Endothelial cell of umbilical vein (primary cell): ENCODE data around the gene OR4K17. TPM values are rescaled to one million over a fixed set of nuclear protein-coding genes. Genes with fewer than 3 reads are reported as not detected.

Source experiments
- BruUV-seq: library from RNA; stranded (reverse); fragments of 400-500 nt; replicated peaks from 2 replicates; lab custom pipeline; 2021; lab: Mats Ljungman, UMichigan
- CTCF ChIA-PET: fragments of 300-600, 350-600 bp; sonication (Branson Sonifier 250); formaldehyde crosslinking; loops from one replicate; lab custom pipeline; 2021; ENCODE audit warnings: antibody characterized with exemption, inconsistent platforms; lab: Charles Lee
- POLR2A ChIA-PET: fragments of 300-600, 350-600 bp; sonication (Branson Sonifier 250); formaldehyde crosslinking; loops from one replicate; lab custom pipeline; 2021; ENCODE audit warnings: antibody characterized with exemption, inconsistent platforms; lab: Charles Lee
- DNase-seq: peaks from one replicate; pipeline ENCODE4 v3.0.0-alpha.2; 2011; ENCODE audit warnings: low read depth, low spot score
- FAIRE-seq: peaks from 2 replicates; lab custom pipeline; 2011; peaks lifted over from hg19 to GRCh38; lab: Jason Lieb, UNC
- H2AFZ ChIP-seq: 2 replicates; pipeline ENCODE4 v1.6.0; 2012; ENCODE audit warnings: low read depth, low read length, control low read depth, inconsistent platforms
- H3K27ac ChIP-seq: 2 replicates; pipeline ENCODE4 v1.5.1; 2011; ENCODE audit warnings: low read depth, mild to moderate bottlenecking, control low read depth, low read length, moderate library complexity; ENCODE audit not compliant: insufficient read depth
- H3K27me3 ChIP-seq, 2 experiments: 2 replicates each; pipeline versions ENCODE4 v1.6.0 to v1.6.1; 2011; ENCODE audit warnings: low read length in 2 of 2, mixed read lengths in 1 of 2; ENCODE audit not compliant: control insufficient read depth in 2 of 2, insufficient read depth in 2 of 2
- H3K36me3 ChIP-seq, 2 experiments: 2 replicates in 1 of 2; 3 replicates in 1 of 2; pipeline ENCODE4 v1.5.1; 2011; ENCODE audit warnings: low read length in 2 of 2, mild to moderate bottlenecking in 1 of 2, moderate library complexity in 1 of 2; ENCODE audit not compliant: control insufficient read depth in 2 of 2, insufficient read depth in 2 of 2; ENCODE audit errors: extremely low read depth in 1 of 2
- H3K4me1 ChIP-seq: 3 replicates; pipeline ENCODE4 v1.5.1; 2011; ENCODE audit warnings: mild to moderate bottlenecking, low read length; ENCODE audit not compliant: control insufficient read depth, insufficient read depth; ENCODE audit errors: extremely low read depth
- H3K4me2 ChIP-seq: 2 replicates; pipeline ENCODE4 v1.6.1; 2011; ENCODE audit warnings: low read length, control low read depth, mixed read lengths; ENCODE audit not compliant: insufficient read depth
- H3K4me3 ChIP-seq, 3 experiments: fragments of 200-600 bp in 1 of 3; sonication (generic), shearing (Covaris generic) in 1 of 3; replicated peaks in 1 of 3; 2 replicates each; pipeline ENCODE4 v1.5.1; 2011 to 2016; ENCODE audit warnings: control low read depth in 3 of 3, low read length in 3 of 3, mild to moderate bottlenecking in 2 of 3, inconsistent platforms in 1 of 3, low read depth in 1 of 3, moderate library complexity in 1 of 3; ENCODE audit not compliant: insufficient read depth in 1 of 3
- H3K79me2 ChIP-seq: 2 replicates; pipeline ENCODE4 v1.6.0; 2012; ENCODE audit warnings: low read length, inconsistent platforms; ENCODE audit not compliant: control insufficient read depth, insufficient read depth
- H3K9ac ChIP-seq: replicated peaks from 2 replicates; pipeline ENCODE3; 2011; ENCODE audit warnings: low read length, control low read depth; ENCODE audit not compliant: insufficient read depth; ENCODE audit errors: extremely low read depth
- H3K9me1 ChIP-seq: replicated peaks from 3 replicates; pipeline ENCODE4 v1.6.0; 2011; ENCODE audit warnings: mild to moderate bottlenecking, low read length; ENCODE audit not compliant: control insufficient read depth, insufficient read depth; ENCODE audit errors: extremely low read depth
- H3K9me3 ChIP-seq: replicated peaks from 2 replicates; pipeline ENCODE4 v1.5.1; 2012; ENCODE audit warnings: low read length, inconsistent platforms; ENCODE audit not compliant: control insufficient read depth, insufficient read depth
- H4K20me1 ChIP-seq: replicated peaks from 2 replicates; pipeline ENCODE3; 2011; ENCODE audit warnings: mild to moderate bottlenecking, low read length; ENCODE audit not compliant: control insufficient read depth, insufficient read depth; ENCODE audit errors: extremely low read depth
- CTCF ChIP-seq, 2 donors: IDR thresholded peaks; 1 replicate in 1 of 2; 2 replicates in 1 of 2; pipeline ENCODE4 v1.5.1; 2011; ENCODE audit warnings: low read length in 2 of 2, mild to moderate bottlenecking in 2 of 2, moderate library complexity in 2 of 2, control low read depth in 1 of 2, inconsistent platforms in 1 of 2, low read depth in 1 of 2; ENCODE audit not compliant: insufficient read depth in 1 of 2; ENCODE audit errors: extremely low read depth in 1 of 2
- EZH2 ChIP-seq: IDR thresholded peaks from 2 replicates; pipeline ENCODE4 v1.6.1; 2012; ENCODE audit warnings: borderline replicate concordance, low read depth, mild to moderate bottlenecking, moderate library complexity, low read length, inconsistent platforms; ENCODE audit not compliant: severe bottlenecking
- FOS ChIP-seq: IDR thresholded peaks from 2 replicates; pipeline ENCODE4 v1.6.1; 2011; ENCODE audit warnings: mild to moderate bottlenecking, low read length, moderate library complexity, borderline replicate concordance; ENCODE audit not compliant: insufficient read depth
- GATA2 ChIP-seq: IDR thresholded peaks from 2 replicates; pipeline ENCODE4 v1.7.0; 2011; ENCODE audit warnings: low read depth, mild to moderate bottlenecking, moderate library complexity, mixed read lengths, low read length; ENCODE audit not compliant: insufficient read length, insufficient read depth
- JUN ChIP-seq: IDR thresholded peaks from 2 replicates; pipeline ENCODE4 v1.6.1; 2011; ENCODE audit warnings: borderline replicate concordance, low read depth; ENCODE audit not compliant: insufficient read length, insufficient read depth
- MAX ChIP-seq: IDR thresholded peaks from 2 replicates; pipeline ENCODE4 v1.6.1; 2011; ENCODE audit not compliant: insufficient read depth, insufficient read length
- MYC ChIP-seq: IDR thresholded peaks from one replicate; pipeline ENCODE4 v1.6.1; 2011; ENCODE audit warnings: mild to moderate bottlenecking, low read depth, low read length
- POLR2A ChIP-seq: IDR thresholded peaks from 2 replicates; pipeline ENCODE4 v1.6.1; 2012; ENCODE audit warnings: low read depth, mild to moderate bottlenecking, control low read depth, low read length
- POLR2AphosphoS5 ChIP-seq: IDR thresholded peaks from 2 replicates; pipeline ENCODE4 v1.6.1; 2012; ENCODE audit warnings: low read depth, mild to moderate bottlenecking, control low read depth, low read length, moderate library complexity; ENCODE audit not compliant: insufficient read depth
- dilution Hi-C: fragments of 300-500 bp; cut with MboI; formaldehyde crosslinking; loops from one replicate; pipeline ENCODE4 v1.15.0; 2019; ENCODE audit warnings: low sequenced_read_pairs; ENCODE audit not compliant: extremely low pct_ligation_motif_present
- intact Hi-C: fragments of 100-400 bp; cut with micrococcal nuclease; formaldehyde crosslinking; loops from one replicate; pipeline ENCODE4 v1.10.0; 2022
- polyA plus RNA-seq, 4 experiments: library from polyadenylated mRNA; depleted of rRNA in 3 of 4; stranded (reverse) in 3 of 4; unstranded in 1 of 4; fragments of >200 nt; gene quantifications; 2 replicates each; pipeline versions ENCODE4 v1.2.1 to v1.2.3, GENCODE V29; 2011 to 2012; ENCODE audit warnings: missing spikeins in 1 of 4
- total RNA-seq: library from RNA; stranded (reverse); gene quantifications from 2 replicates; pipeline ENCODE4 v1.2.3, GENCODE V29; 2021

The OR4K17 gene
- total and polyA plus RNA-seq, 2 donors (not counting 3 experiments of a cell fraction or from before 2014, with no cell fraction given) = not detected

- TF ChIP-seq JUN (no peak), MYC (no peak), CTCF (IDR thresholded peaks at IDR 0.05; ENCODE audit: extremely low read depth in 1 of 2, insufficient read depth in 1 of 2, low read depth in 1 of 2, low read length in 2 of 2) (no peak), MAX (no peak), FOS (no peak), EZH2 (no peak), GATA2 (no peak), POLR2AphosphoS5 (no peak), POLR2A (no peak)
- BruUV-seq = no TSS peak
- FAIRE-seq (no peak), DNase-seq (no peak)
- Histone ChIP-seq H3K9me3 (no peaks in the 10 kb centered on the region), H3K4me1 (no peaks in the 10 kb centered on the region), H3K4me2 (no peak overlapping the region), H3K9me1 (no peaks in the 10 kb centered on the region), H3K4me3 (no peak overlapping the region), H3K27ac (no peak overlapping the region), H4K20me1 (no peaks in the 10 kb centered on the region), H3K79me2 (no peaks in the 10 kb centered on the region), H3K27me3 (no peaks in the 10 kb centered on the region), H3K36me3 (no peaks in the 10 kb centered on the region), H2AFZ (no peak overlapping the region), H3K9ac (no peak overlapping the region)
- CTCF ChIA-PET = interaction anchor here (1.0 kb wide), 1 partner anchor 9 kb away, joined by 3 read pairs; no protein-coding TSS in a partner anchor
- POLR2A ChIA-PET = no interaction called here
- intact Hi-C loops (no loop called here), dilution Hi-C loops (no loop called here)
Measured at GRCh38 chr14:20164462-20164861, 53.9 kb downstream of the OR4K17 start.
